ENCODE data around the gene HES6. TPM values are rescaled to one million over a fixed set of nuclear protein-coding genes. Genes with fewer than 3 reads are reported as not detected.
"Not testable (repeated sequence)": the region's sequence is repeated elsewhere in the genome, so short reads cannot be mapped to it uniquely, and the experiment has no call there.

Gene HES6
- total RNA-seq, 2 donors from 2014 or later = 2.9 to 17.7 TPM

- Histone ChIP-seq H3K9me3 (no peaks in the 10 kb centered on the region), H3K4me1 (replicated peaks) (no peaks in the 10 kb centered on the region), H3K27me3 (replicated peaks; ENCODE audit: insufficient read depth) (no peaks in the 10 kb centered on the region), H3K36me3 (peaks cover 0 to 22% of the 10 kb centered on the region in 2 donors), H3K4me3 (no peak overlapping the region), H3K27ac (no peak overlapping the region)
- intact Hi-C loops (cut with DNase I) = no loop called here
- 98% methylated on average over 4 of the region's 4 CpGs for WGBS
- no peak for TF ChIP-seq POLR2A (IDR thresholded peaks at IDR 0.05)
- no peak for DNase-seq (ENCODE audit: low spot score)
Observed at GRCh38 chr2:238272156-238272555, 32.3 kb upstream of the HES6 start.

- H3K27ac ChIP-seq; H3K4me3 ChIP-seq; H3K9me3 ChIP-seq; H3K27me3 ChIP-seq (replicated peaks; ENCODE audit: insufficient read depth); intact Hi-C loops (cut with DNase I); H3K4me1 ChIP-seq (replicated peaks); DNase-seq (ENCODE audit: low spot score): not testable (repeated sequence)
- 69% methylated on average over 8 of the region's 8 CpGs for WGBS
- H3K36me3 ChIP-seq = peaks cover 0 to 22% of the 10 kb centered on the region in 2 donors
Observed at GRCh38 chr2:238271686-238272085, 31.8 kb upstream of the HES6 start.

- Histone ChIP-seq H3K9me3 (no peaks in the 10 kb centered on the region), H3K27me3 (replicated peaks; ENCODE audit: insufficient read depth) (no peaks in the 10 kb centered on the region), H3K36me3 (peaks cover 0 to 22% of the 10 kb centered on the region in 2 donors), H3K4me1 (replicated peaks) (no peaks in the 10 kb centered on the region), H3K4me3 (no peak overlapping the region), H3K27ac (no peak overlapping the region)
- TF ChIP-seq POLR2A (IDR thresholded peaks at IDR 0.05) (no peak), POLR2AphosphoS5 (IDR thresholded peaks at IDR 0.05) (no peak), CTCF (IDR thresholded peaks at IDR 0.05) (no peak)
- no peak for DNase-seq (ENCODE audit: low spot score)
- whole genome bisulfite sequencing = 69% methylated on average over 13 of the region's 13 CpGs
- intact Hi-C loops (cut with DNase I) = no loop called here
Observed at GRCh38 chr2:238271061-238271554, 31.3 kb upstream of the HES6 start.

- Histone ChIP-seq H3K9me3 (no peaks in the 10 kb centered on the region), H3K36me3 (peaks cover 0 to 20% of the 10 kb centered on the region in 2 donors), H3K4me1 (replicated peaks) (no peaks in the 10 kb centered on the region), H3K27me3 (replicated peaks; ENCODE audit: insufficient read depth) (no peaks in the 10 kb centered on the region), H3K4me3 (no peak overlapping the region), H3K27ac (no peak overlapping the region)
- TF ChIP-seq POLR2AphosphoS5 (IDR thresholded peaks at IDR 0.05) (no peak), CTCF (IDR thresholded peaks at IDR 0.05) (no peak), POLR2A (IDR thresholded peaks at IDR 0.05) (no peak)
- intact Hi-C loops (cut with DNase I) = no loop called here
- no peak for DNase-seq (ENCODE audit: low spot score)
- WGBS = 87% methylated on average over 9 of the region's 9 CpGs
Observed at GRCh38 chr2:238270606-238271005, 30.8 kb upstream of the HES6 start.

GRCh38 chr2:238269741-238270140 lies 29.9 kb upstream of the HES6 start:
- no peak for DNase-seq (ENCODE audit: low spot score)
- Histone ChIP-seq H3K27me3 (replicated peaks; ENCODE audit: insufficient read depth) (no peaks in the 10 kb centered on the region), H3K36me3 (peaks cover 0 to 14% of the 10 kb centered on the region in 2 donors), H3K4me1 (replicated peaks) (peaks cover 3% of the 10 kb centered on the region), H3K4me3 (no peak overlapping the region), H3K9me3 (no peaks in the 10 kb centered on the region), H3K27ac (no peak overlapping the region)
- intact Hi-C loops (cut with DNase I) = no loop called here
- 82% methylated on average over 6 of the region's 6 CpGs for WGBS
- TF ChIP-seq POLR2AphosphoS5 (IDR thresholded peaks at IDR 0.05) (no peak), POLR2A (IDR thresholded peaks at IDR 0.05) (no peak), CTCF (IDR thresholded peaks at IDR 0.05) (no peak)

- Histone ChIP-seq H3K27me3 (replicated peaks; ENCODE audit: insufficient read depth) (no peaks in the 10 kb centered on the region), H3K9me3 (no peaks in the 10 kb centered on the region), H3K36me3 (peaks cover 0 to 13% of the 10 kb centered on the region in 2 donors), H3K27ac (peak overlapping the region; percentile 16 to 45), H3K4me3 (no peak overlapping the region), H3K4me1 (replicated peaks) (peaks cover 14% of the 10 kb centered on the region)
- DNase-seq (ENCODE audit: low spot score) = no peak
- intact Hi-C loops (cut with DNase I) = no loop called here
- 85% methylated on average over 20 of the region's 20 CpGs for WGBS
- TF ChIP-seq CTCF (IDR thresholded peaks at IDR 0.05) = peak in 1 of 4 experiments; percentile 24
- no peak for TF ChIP-seq POLR2AphosphoS5 (IDR thresholded peaks at IDR 0.05)
- no peak for TF ChIP-seq POLR2A (IDR thresholded peaks at IDR 0.05)
Observed at GRCh38 chr2:238267884-238268680, 28.2 kb upstream of the HES6 start.
